AG10803 (cell line): ENCODE data around the gene UFC1.

ENCODE experiments used
- DNase-seq: peaks from one replicate; pipeline ENCODE4 v3.0.0; 2010; ENCODE audit warnings: low read depth
- H3K4me3 ChIP-seq: 2 replicates; pipeline ENCODE4 v1.5.1; 2011; ENCODE audit warnings: mild to moderate bottlenecking, low read length, control low read depth
- TF ChIP-seq, protein P1 (sequence below): conservative IDR thresholded peaks from 2 replicates; pipeline ENCODE4 v1.5.1; 2011; ENCODE audit warnings: mild to moderate bottlenecking, low read length, control low read depth, inconsistent platforms

The UFC1 gene

DNA sequence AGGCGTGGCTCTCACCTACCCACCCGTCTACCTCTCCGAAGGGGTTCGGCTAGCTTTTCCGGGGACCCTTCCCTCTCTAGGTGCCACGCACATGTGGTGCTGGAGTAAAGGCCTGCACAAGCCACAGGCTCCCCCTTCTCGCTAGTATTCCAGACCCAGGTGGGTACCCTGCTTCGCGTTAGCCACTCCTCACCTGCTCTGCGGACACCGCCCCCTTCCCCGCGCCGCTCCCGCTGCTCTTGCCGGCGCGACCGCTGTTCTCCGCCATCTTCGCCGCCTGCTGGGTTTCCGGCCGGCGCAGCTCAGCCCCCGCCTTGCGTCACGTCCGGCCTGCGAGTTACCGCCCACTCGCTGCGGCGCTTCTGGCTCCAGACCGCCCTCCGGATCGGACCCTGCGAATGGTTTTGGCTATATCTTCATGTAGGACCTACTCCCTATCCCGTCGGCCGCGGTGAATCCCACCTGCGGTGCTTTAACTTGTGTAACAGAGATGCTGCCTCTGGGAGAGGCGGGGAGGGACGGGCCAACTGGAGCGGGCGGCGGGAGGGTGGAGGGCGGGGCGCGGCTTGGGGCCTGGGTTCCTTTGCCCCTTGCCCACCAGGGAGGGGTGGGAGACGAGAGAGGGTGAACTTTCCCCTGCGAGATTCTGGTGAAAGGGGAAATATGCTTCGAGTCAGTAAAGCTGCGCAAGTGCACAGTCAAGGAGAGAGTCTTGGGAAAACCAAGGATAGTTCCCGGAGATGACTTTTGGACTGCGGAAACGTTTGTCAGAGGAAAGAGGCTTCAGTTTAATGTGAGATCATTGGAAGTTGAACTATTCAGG is 35.8 kb upstream of the UFC1 start, which contains the start of the genes NIT1 and PFDN2:
NIT1 (plus strand) TSS at position 347 of the 823 bp plus-strand sequence; CDS start at position 419, 72 bp downstream.
PFDN2 (minus strand) TSS at position 279 of the 823 bp plus-strand sequence; CDS start at position 268, 11 bp downstream.
- TF ChIP-seq, protein P1, sequence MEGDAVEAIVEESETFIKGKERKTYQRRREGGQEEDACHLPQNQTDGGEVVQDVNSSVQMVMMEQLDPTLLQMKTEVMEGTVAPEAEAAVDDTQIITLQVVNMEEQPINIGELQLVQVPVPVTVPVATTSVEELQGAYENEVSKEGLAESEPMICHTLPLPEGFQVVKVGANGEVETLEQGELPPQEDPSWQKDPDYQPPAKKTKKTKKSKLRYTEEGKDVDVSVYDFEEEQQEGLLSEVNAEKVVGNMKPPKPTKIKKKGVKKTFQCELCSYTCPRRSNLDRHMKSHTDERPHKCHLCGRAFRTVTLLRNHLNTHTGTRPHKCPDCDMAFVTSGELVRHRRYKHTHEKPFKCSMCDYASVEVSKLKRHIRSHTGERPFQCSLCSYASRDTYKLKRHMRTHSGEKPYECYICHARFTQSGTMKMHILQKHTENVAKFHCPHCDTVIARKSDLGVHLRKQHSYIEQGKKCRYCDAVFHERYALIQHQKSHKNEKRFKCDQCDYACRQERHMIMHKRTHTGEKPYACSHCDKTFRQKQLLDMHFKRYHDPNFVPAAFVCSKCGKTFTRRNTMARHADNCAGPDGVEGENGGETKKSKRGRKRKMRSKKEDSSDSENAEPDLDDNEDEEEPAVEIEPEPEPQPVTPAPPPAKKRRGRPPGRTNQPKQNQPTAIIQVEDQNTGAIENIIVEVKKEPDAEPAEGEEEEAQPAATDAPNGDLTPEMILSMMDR, result no peak
- peak within 1 kb of the TSS; percentile 100 for H3K4me3 ChIP-seq
- DNase-seq, result peak; percentile 77

GRCh38 chr1:161119092-161119903 is 34.5 kb upstream of the UFC1 start:
- H3K4me3 ChIP-seq, result peak overlapping the region; percentile 100
- TF ChIP-seq, protein P1, result peak; percentile 54
- peak; percentile 69 for DNase-seq

GRCh38 chr1:161121042-161121650 is 32.6 kb upstream of the UFC1 start:
- no peak for DNase-seq
- TF ChIP-seq, protein P1, result no peak
- no peak overlapping the region for H3K4me3 ChIP-seq

DNA sequence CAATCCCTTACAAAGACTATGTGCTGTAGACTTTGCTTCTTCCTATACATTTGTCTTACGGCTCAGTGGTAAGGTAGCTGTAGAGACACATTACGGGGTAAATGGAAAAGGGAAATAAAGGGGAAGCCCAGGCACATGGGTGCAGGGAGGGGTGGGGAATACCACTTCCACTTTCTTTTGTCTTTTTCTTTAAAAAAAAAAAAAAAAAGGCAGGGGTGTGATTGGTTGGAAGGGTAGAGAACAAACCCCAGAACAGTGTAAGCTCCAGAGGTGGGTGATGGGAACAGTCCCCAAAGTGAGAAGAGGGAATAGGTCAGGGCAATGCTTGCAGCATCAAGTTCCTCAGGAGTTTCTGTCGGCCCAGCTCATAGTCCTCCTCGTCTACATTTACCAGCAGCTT is 31.9 kb upstream of the UFC1 start:
- DNase-seq, result no peak
- TF ChIP-seq, protein P1, result no peak
- no peak overlapping the region for H3K4me3 ChIP-seq

- no peak overlapping the region for H3K4me3 ChIP-seq
- TF ChIP-seq, protein P1, result no peak
- no peak for DNase-seq
Observed at GRCh38 chr1:161122967-161123366, 30.8 kb upstream of the UFC1 start.

- no peak for DNase-seq
- TF ChIP-seq, protein P1, result no peak
Observed at GRCh38 chr1:161127649-161128048, 26.1 kb upstream of the UFC1 start.

More at GRCh38 chr1:161127649-161128048, 26.1 kb upstream of the UFC1 start:
- no peak overlapping the region for H3K4me3 ChIP-seq
